Skeletal muscle tissue (tissue), 4 donors: Measurements from ENCODE around the gene ENPP6. TPM values are rescaled to one million over a fixed set of nuclear protein-coding genes. Genes with fewer than 3 reads are reported as not detected.

Experiments used
- H3K27ac ChIP-seq: one replicate; pipeline ENCODE4 v1.7.0; 2013; ENCODE audit warnings: mild to moderate bottlenecking, low read depth, low read length, inconsistent platforms
- H3K27me3 ChIP-seq, 3 donors: one replicate each; pipeline ENCODE4 v1.7.0; 2013; ENCODE audit warnings: low read length in 3 of 3; ENCODE audit not compliant: control insufficient read depth in 3 of 3, insufficient read depth in 3 of 3
- H3K36me3 ChIP-seq, 3 donors: one replicate each; pipeline ENCODE4 v1.7.0; 2013; ENCODE audit warnings: low read length in 3 of 3; ENCODE audit not compliant: control insufficient read depth in 3 of 3, insufficient read depth in 3 of 3
- H3K4me1 ChIP-seq, 3 donors: one replicate each; pipeline ENCODE4 v1.7.0; 2013; ENCODE audit warnings: low read length in 3 of 3, mild to moderate bottlenecking in 3 of 3; ENCODE audit not compliant: control insufficient read depth in 3 of 3, insufficient read depth in 3 of 3
- H3K4me3 ChIP-seq, 3 donors: one replicate each; pipeline ENCODE4 v1.7.0; 2013; ENCODE audit warnings: low read length in 3 of 3
- H3K9ac ChIP-seq, 3 donors: one replicate each; pipeline ENCODE4 v1.7.0; 2013; ENCODE audit warnings: low read length in 3 of 3, mild to moderate bottlenecking in 3 of 3, moderate library complexity in 2 of 3, low read depth in 1 of 3
- H3K9me3 ChIP-seq, 3 donors: one replicate each; pipeline ENCODE4 v1.7.0; 2013; ENCODE audit warnings: low read length in 3 of 3; ENCODE audit not compliant: control insufficient read depth in 3 of 3
- total RNA-seq: library from RNA; depleted of rRNA; stranded (reverse); fragments of >200 nt; gene quantifications from one replicate; pipeline ENCODE4 v1.2.3, GENCODE V29; 2014
- donor health status: Osteomylitis.

The ENPP6 gene
- total RNA-seq, 1 donor from 2014 or later: 6.3 TPM

GRCh38 chr4:184074677-184075388, 142.8 kb downstream of the ENPP6 start:
- Histone ChIP-seq H3K9me3 (peaks cover 2 to 3% (median 3%) of the 10 kb centered on the region in 3 donors), H3K4me3 (no peak overlapping the region), H3K4me1 (no peaks in the 10 kb centered on the region), H3K9ac (no peak overlapping the region), H3K36me3 (no peaks in the 10 kb centered on the region), H3K27ac (no peak overlapping the region), H3K27me3 (peaks cover 0 to 2% (median 0%) of the 10 kb centered on the region in 3 donors)

- Histone ChIP-seq H3K36me3 (no peaks in the 10 kb centered on the region), H3K4me1 (no peaks in the 10 kb centered on the region), H3K4me3 (no peak overlapping the region), H3K9me3 (peaks cover 0 to 3% (median 0%) of the 10 kb centered on the region in 3 donors), H3K27me3 (no peaks in the 10 kb centered on the region), H3K27ac (no peak overlapping the region), H3K9ac (no peak overlapping the region)
Measured at GRCh38 chr4:184067931-184068554, 149.6 kb downstream of the ENPP6 start.

GRCh38 chr4:184066584-184067300, 150.9 kb downstream of the ENPP6 start:
- Histone ChIP-seq H3K27me3 (no peaks in the 10 kb centered on the region), H3K36me3 (no peaks in the 10 kb centered on the region), H3K9me3 (no peaks in the 10 kb centered on the region), H3K27ac (no peak overlapping the region), H3K4me3 (no peak overlapping the region), H3K9ac (no peak overlapping the region), H3K4me1 (no peaks in the 10 kb centered on the region)

GRCh38 chr4:184064877-184065276, 152.8 kb downstream of the ENPP6 start:
- Histone ChIP-seq H3K27me3 (no peaks in the 10 kb centered on the region), H3K4me1 (no peaks in the 10 kb centered on the region), H3K27ac (no peak overlapping the region), H3K4me3 (no peak overlapping the region), H3K9me3 (no peaks in the 10 kb centered on the region), H3K36me3 (no peaks in the 10 kb centered on the region), H3K9ac (no peak overlapping the region)

GRCh38 chr4:184062769-184063168, 154.9 kb downstream of the ENPP6 start:
- H3K36me3 ChIP-seq: no peaks in the 10 kb centered on the region
- H3K9me3 ChIP-seq: no peaks in the 10 kb centered on the region
- no peak overlapping the region for H3K4me3 ChIP-seq
- H3K9ac ChIP-seq: no peak overlapping the region
- no peaks in the 10 kb centered on the region for H3K27me3 ChIP-seq
- no peak overlapping the region for H3K27ac ChIP-seq
- H3K4me1 ChIP-seq: no peaks in the 10 kb centered on the region

GRCh38 chr4:184061582-184061981, 156.1 kb downstream of the ENPP6 start:
- Histone ChIP-seq H3K27ac (no peak overlapping the region), H3K4me3 (no peak overlapping the region), H3K36me3 (no peaks in the 10 kb centered on the region), H3K27me3 (no peaks in the 10 kb centered on the region), H3K9me3 (no peaks in the 10 kb centered on the region), H3K4me1 (no peaks in the 10 kb centered on the region), H3K9ac (no peak overlapping the region)

GRCh38 chr4:184059099-184059498, 158.6 kb downstream of the ENPP6 start:
- Histone ChIP-seq H3K27me3 (no peaks in the 10 kb centered on the region), H3K36me3 (no peaks in the 10 kb centered on the region), H3K4me3 (no peak overlapping the region), H3K9me3 (no peaks in the 10 kb centered on the region), H3K27ac (no peak overlapping the region), H3K4me1 (no peaks in the 10 kb centered on the region), H3K9ac (no peak overlapping the region)

- Histone ChIP-seq H3K4me1 (no peaks in the 10 kb centered on the region), H3K4me3 (no peak overlapping the region), H3K9ac (no peak overlapping the region), H3K27ac (no peak overlapping the region), H3K9me3 (no peaks in the 10 kb centered on the region), H3K27me3 (no peaks in the 10 kb centered on the region), H3K36me3 (no peaks in the 10 kb centered on the region)
Measured at GRCh38 chr4:184058026-184058425, 159.6 kb downstream of the ENPP6 start.

GRCh38 chr4:184056877-184057276, 160.8 kb downstream of the ENPP6 start:
- H3K4me1 ChIP-seq: no peaks in the 10 kb centered on the region
- H3K36me3 ChIP-seq: no peaks in the 10 kb centered on the region

GRCh38 chr4:184053434-184053833, 164.2 kb downstream of the ENPP6 start:
- no peaks in the 10 kb centered on the region for H3K9me3 ChIP-seq
- H3K4me1 ChIP-seq: no peaks in the 10 kb centered on the region
- H3K9ac ChIP-seq: no peak overlapping the region
- H3K27me3 ChIP-seq: no peaks in the 10 kb centered on the region
- H3K27ac ChIP-seq: no peak overlapping the region
- no peak overlapping the region for H3K4me3 ChIP-seq
- no peaks in the 10 kb centered on the region for H3K36me3 ChIP-seq

More at GRCh38 chr4:184056877-184057276, 160.8 kb downstream of the ENPP6 start:
- Histone ChIP-seq H3K9me3 (no peaks in the 10 kb centered on the region), H3K9ac (no peak overlapping the region), H3K27ac (no peak overlapping the region), H3K4me3 (no peak overlapping the region), H3K27me3 (no peaks in the 10 kb centered on the region)
